HEK293 (cell line): ENCODE measurements around the gene PAPOLB.

Experiments used
- CTCF ChIA-PET: fragments of 350-600 bp; formaldehyde crosslinking; extraction: SDS; loops from one replicate; lab custom pipeline; 2021; ENCODE audit warnings: antibody characterized with exemption; lab: Yijun Ruan, JAX
- POLR2A ChIA-PET: fragments of 300-600 bp; formaldehyde crosslinking; extraction: SDS; loops from one replicate; lab custom pipeline; 2020; ENCODE audit warnings: antibody characterized with exemption, inconsistent platforms; lab: Yijun Ruan, JAX
- H3K27ac ChIP-seq: fragments of 200-500 bp; sonication (Bioruptor generic); 2 replicates; pipeline ENCODE4 v1.5.1; 2014; ENCODE audit warnings: low read depth, low read length, control low read depth, inconsistent platforms; ENCODE audit errors: extremely low read depth
- H3K36me3 ChIP-seq, 2 experiments: fragments of 200-500 bp in 1 of 2; sonication (Bioruptor generic) in 1 of 2; 1 replicate in 1 of 2; 2 replicates in 1 of 2; pipeline ENCODE4 v1.5.1; 2014 to 2017; ENCODE audit warnings: inconsistent platforms in 2 of 2, low read length in 2 of 2; ENCODE audit not compliant: control insufficient read depth in 2 of 2, insufficient read depth in 1 of 2
- H3K4me1 ChIP-seq: fragments of 200-500 bp; sonication (Bioruptor generic); 2 replicates; pipeline ENCODE4 v1.5.1; 2014; ENCODE audit warnings: mild to moderate bottlenecking, low read length, inconsistent platforms; ENCODE audit not compliant: control insufficient read depth, insufficient read depth
- H3K4me3 ChIP-seq: 2 replicates; pipeline ENCODE4 v1.5.1; 2011; ENCODE audit warnings: low read depth, mild to moderate bottlenecking, control low read depth, low read length, moderate library complexity
- H3K9me3 ChIP-seq: fragments of 200-500 bp; sonication (Bioruptor generic); 2 replicates; pipeline ENCODE4 v1.5.1; 2014; ENCODE audit warnings: low read depth, low read length, inconsistent platforms; ENCODE audit not compliant: control insufficient read depth, insufficient read depth
- GFI1B ChIP-seq: fragments of 450-650 bp; formaldehyde crosslinking; IDR thresholded peaks from 2 replicates; pipeline ENCODE4 v1.5.1; 2016; ENCODE audit warnings: missing biosample characterization, missing genetic modification characterization
- HIC1 ChIP-seq: fragments of 450-650 bp; formaldehyde crosslinking; IDR thresholded peaks from 2 replicates; pipeline ENCODE4 v1.5.1; 2016; ENCODE audit warnings: missing biosample characterization, missing genetic modification characterization
- PRDM2 ChIP-seq: fragments of 450-650 bp; formaldehyde crosslinking; IDR thresholded peaks from 2 replicates; pipeline ENCODE4 v1.5.1; 2016; ENCODE audit warnings: missing biosample characterization, missing genetic modification characterization, borderline replicate concordance
- TRIM28 ChIP-seq: IDR thresholded peaks from 2 replicates; pipeline ENCODE4 v1.6.1; 2011; ENCODE audit warnings: low read length, control low read depth, borderline replicate concordance
- ZBTB11 ChIP-seq: fragments of 450-650 bp; formaldehyde crosslinking; conservative IDR thresholded peaks from 2 replicates; pipeline ENCODE4 v1.5.1; 2016; ENCODE audit warnings: low read depth, missing biosample characterization, missing genetic modification characterization
- ZNF140 ChIP-seq: fragments of 450-650 bp; formaldehyde crosslinking; IDR thresholded peaks from 2 replicates; pipeline ENCODE4 v1.5.1; 2016; ENCODE audit warnings: missing biosample characterization, missing genetic modification characterization
- ZNF211 ChIP-seq: fragments of 450-650 bp; formaldehyde crosslinking; IDR thresholded peaks from 2 replicates; pipeline ENCODE4 v1.5.1; 2016; ENCODE audit warnings: low read depth, missing biosample characterization, missing genetic modification characterization
- ZNF558 ChIP-seq: fragments of 450-650 bp; formaldehyde crosslinking; IDR thresholded peaks from 2 replicates; pipeline ENCODE4 v1.5.1; 2016; ENCODE audit warnings: missing biosample characterization, missing genetic modification characterization
- ZNF561 ChIP-seq: fragments of 450-650 bp; IDR thresholded peaks from 2 replicates; pipeline ENCODE4 v1.5.1; 2018; ENCODE audit warnings: missing biosample characterization, missing genetic modification characterization, borderline replicate concordance
- ZNF664 ChIP-seq: fragments of 450-650 bp; formaldehyde crosslinking; IDR thresholded peaks from 2 replicates; pipeline ENCODE4 v1.5.1; 2016; ENCODE audit warnings: missing biosample characterization, missing genetic modification characterization

PAPOLB gene

GRCh38 chr7:4809666-4810065 lies 52.2 kb downstream of the PAPOLB start (continued):
- TF ChIP-seq PRDM2 (tag by site-specific recombination) (no peak), ZNF558 (tag by site-specific recombination) (no peak), ZNF561 (tag by site-specific recombination) (no peak), TRIM28 (no peak)

GRCh38 chr7:4809091-4809591 lies 52.7 kb downstream of the PAPOLB start:
- Histone ChIP-seq H3K36me3 (no peaks in the 10 kb centered on the region; a peak in 1 of 3 replicates), H3K9me3 (no peaks in the 10 kb centered on the region), H3K4me3 (no peak overlapping the region), H3K4me1 (no peaks in the 10 kb centered on the region), H3K27ac (no peak overlapping the region)
- ChIA-PET CTCF (no interaction called here), POLR2A (no interaction called here)
- TF ChIP-seq ZNF140 (tag by site-specific recombination): no peak
- no peak for TF ChIP-seq ZBTB11 (tag by site-specific recombination)

GRCh38 chr7:4808565-4808964 lies 53.3 kb downstream of the PAPOLB start:
- POLR2A ChIA-PET: no interaction called here
- Histone ChIP-seq H3K36me3 (no peaks in the 10 kb centered on the region; a peak in 1 of 3 replicates), H3K4me3 (no peak overlapping the region), H3K27ac (no peak overlapping the region), H3K4me1 (no peaks in the 10 kb centered on the region), H3K9me3 (no peaks in the 10 kb centered on the region)
- TF ChIP-seq HIC1 (tag by site-specific recombination): no peak
- no peak for TF ChIP-seq ZNF211
- no peak for TF ChIP-seq GFI1B (tag by site-specific recombination)
- TF ChIP-seq ZNF664 (tag by site-specific recombination): no peak
- TF ChIP-seq, all 188 proteins: peak for 0
- CTCF ChIA-PET: no interaction called here
